ENCODE measurements around the gene DLG2. TPM values are rescaled to one million over a fixed set of nuclear protein-coding genes. Genes with fewer than 3 reads are reported as not detected.

DLG2 gene
- total RNA-seq, 1 donor from 2014 or later = 7.2 TPM

DNA sequence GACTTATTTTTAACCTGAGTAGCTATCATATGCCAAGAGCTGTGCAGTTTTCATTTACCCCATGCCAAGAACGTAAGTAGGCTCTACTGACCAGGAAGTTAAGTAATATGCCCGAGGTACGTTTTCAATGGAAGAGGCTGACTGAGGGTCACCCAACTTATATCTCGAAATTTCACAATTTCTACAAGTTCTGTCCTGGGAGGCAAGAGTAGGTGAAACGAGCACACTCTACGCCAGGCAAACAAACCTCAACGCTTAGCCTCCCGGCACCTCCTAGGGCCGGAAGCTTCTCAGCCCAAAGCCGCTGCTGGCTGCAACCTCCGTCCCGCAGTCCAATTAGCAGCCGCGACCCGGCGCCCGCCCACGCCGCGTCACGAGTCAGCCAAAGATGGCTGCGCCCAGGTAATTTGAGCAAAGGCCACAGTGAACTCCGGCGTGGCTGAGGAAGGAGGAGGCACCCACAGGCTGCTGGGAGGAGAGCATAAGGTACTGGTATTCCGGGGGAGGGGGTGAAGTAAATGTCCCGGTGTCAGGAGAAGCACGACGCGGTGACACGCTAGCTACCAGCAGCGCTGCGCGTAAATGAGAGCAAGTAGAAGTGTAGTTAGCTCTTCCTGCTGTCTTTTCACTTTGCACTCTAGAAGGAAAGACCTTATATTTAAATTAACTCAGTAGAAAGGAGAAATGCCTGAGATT lies 20.6 kb upstream of the DLG2 start, which contains the start of gene TMEM126A:
Gene TMEM126A, plus strand, starts transcription at position 364 of the 696 bp plus-strand sequence. CDS start 2,289 bp downstream, outside the sequence.
- intact Hi-C loops (cut with DNase I) = no loop called here
- Histone ChIP-seq H3K4me1 (peaks cover 24% of the 10 kb centered on the region), H3K4me3 (peak within 1 kb of the TSS; percentile 74), H3K27me3 (ENCODE audit: low read depth) (no peaks in the 10 kb centered on the region), H3K36me3 (peaks cover 12% of the 10 kb centered on the region), H3K27ac (peak within 1 kb of the TSS; percentile 80), H3K9me3 (no peaks in the 10 kb centered on the region)
- peak; percentile 99 to 100 for ATAC-seq
- DNase-seq = peak; percentile 94
- TF ChIP-seq, protein P1, sequence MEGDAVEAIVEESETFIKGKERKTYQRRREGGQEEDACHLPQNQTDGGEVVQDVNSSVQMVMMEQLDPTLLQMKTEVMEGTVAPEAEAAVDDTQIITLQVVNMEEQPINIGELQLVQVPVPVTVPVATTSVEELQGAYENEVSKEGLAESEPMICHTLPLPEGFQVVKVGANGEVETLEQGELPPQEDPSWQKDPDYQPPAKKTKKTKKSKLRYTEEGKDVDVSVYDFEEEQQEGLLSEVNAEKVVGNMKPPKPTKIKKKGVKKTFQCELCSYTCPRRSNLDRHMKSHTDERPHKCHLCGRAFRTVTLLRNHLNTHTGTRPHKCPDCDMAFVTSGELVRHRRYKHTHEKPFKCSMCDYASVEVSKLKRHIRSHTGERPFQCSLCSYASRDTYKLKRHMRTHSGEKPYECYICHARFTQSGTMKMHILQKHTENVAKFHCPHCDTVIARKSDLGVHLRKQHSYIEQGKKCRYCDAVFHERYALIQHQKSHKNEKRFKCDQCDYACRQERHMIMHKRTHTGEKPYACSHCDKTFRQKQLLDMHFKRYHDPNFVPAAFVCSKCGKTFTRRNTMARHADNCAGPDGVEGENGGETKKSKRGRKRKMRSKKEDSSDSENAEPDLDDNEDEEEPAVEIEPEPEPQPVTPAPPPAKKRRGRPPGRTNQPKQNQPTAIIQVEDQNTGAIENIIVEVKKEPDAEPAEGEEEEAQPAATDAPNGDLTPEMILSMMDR (IDR thresholded peaks at IDR 0.05) = no peak

DNA sequence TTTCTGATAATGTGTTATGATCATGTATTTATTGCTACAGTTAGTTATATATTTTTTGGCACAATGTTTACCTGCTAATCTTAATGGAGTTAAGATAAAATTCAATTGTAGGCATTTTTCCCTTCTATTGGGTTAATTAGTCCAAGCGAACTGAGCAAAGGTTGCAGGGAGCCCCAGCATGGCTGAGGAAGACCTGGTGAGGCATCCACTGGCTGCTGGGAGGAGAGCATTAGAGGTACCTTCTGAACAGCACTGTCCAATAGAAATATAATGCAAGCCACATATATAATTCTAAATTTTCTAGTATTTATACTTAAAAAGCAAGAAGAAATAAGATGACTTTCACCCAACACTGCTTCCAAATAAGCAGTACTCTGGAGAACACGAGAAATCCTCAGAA lies 19.9 kb upstream of the DLG2 start:
- H3K4me3 ChIP-seq = peak overlapping the region; percentile 74
- peaks cover 24% of the 10 kb centered on the region for H3K4me1 ChIP-seq
- DNase-seq = no peak
- no peaks in the 10 kb centered on the region for H3K9me3 ChIP-seq
- ATAC-seq = peak in 1 of 2 donors; percentile 3
- TF ChIP-seq, protein P1 (IDR thresholded peaks at IDR 0.05) = no peak
- intact Hi-C loops (cut with DNase I) = no loop called here
- H3K27ac ChIP-seq = peak overlapping the region; percentile 80
- H3K36me3 ChIP-seq = peaks cover 12% of the 10 kb centered on the region
- H3K27me3 ChIP-seq (ENCODE audit: low read depth) = no peaks in the 10 kb centered on the region

GRCh38 chr11:85643191-85643614 lies 16.1 kb upstream of the DLG2 start:
- no peaks in the 10 kb centered on the region for H3K36me3 ChIP-seq
- no peaks in the 10 kb centered on the region for H3K9me3 ChIP-seq
- DNase-seq = no peak
- H3K27me3 ChIP-seq (ENCODE audit: low read depth) = no peaks in the 10 kb centered on the region
- no peak overlapping the region for H3K4me3 ChIP-seq
- intact Hi-C loops (cut with DNase I) = no loop called here
- no peak overlapping the region for H3K27ac ChIP-seq
- ATAC-seq = no peak
- H3K4me1 ChIP-seq = peaks cover 7% of the 10 kb centered on the region
- TF ChIP-seq, protein P1 (IDR thresholded peaks at IDR 0.05) = no peak

DNA sequence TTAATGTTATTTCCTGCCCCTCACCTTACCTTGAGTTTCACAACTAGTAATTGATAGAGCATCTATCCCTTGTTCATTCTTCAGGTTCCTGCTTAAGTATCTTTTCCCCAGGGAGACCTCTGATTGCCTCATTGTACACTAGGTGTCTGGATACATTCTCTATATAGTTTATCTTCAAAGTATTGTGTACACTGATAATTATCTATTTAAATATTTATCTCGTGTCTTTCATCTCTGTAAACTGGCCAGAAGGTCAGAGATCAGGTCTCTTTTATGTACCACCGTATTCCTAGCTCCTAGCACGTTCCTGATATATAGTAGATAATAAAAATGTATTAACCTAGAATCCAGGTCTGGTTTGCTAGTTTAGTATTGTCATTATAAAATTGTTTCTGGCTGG lies 7.6 kb upstream of the DLG2 start:
- H3K9me3 ChIP-seq = no peaks in the 10 kb centered on the region
- no peak for DNase-seq
- H3K4me3 ChIP-seq = no peak overlapping the region
- no peaks in the 10 kb centered on the region for H3K27me3 ChIP-seq (ENCODE audit: low read depth)
- intact Hi-C loops (cut with DNase I) = no loop called here
- peaks cover 8% of the 10 kb centered on the region for H3K4me1 ChIP-seq
- no peak overlapping the region for H3K27ac ChIP-seq
- TF ChIP-seq, protein P1 (IDR thresholded peaks at IDR 0.05) = no peak
- H3K36me3 ChIP-seq = peaks cover 64% of the 10 kb centered on the region
- ATAC-seq = no peak

DNA sequence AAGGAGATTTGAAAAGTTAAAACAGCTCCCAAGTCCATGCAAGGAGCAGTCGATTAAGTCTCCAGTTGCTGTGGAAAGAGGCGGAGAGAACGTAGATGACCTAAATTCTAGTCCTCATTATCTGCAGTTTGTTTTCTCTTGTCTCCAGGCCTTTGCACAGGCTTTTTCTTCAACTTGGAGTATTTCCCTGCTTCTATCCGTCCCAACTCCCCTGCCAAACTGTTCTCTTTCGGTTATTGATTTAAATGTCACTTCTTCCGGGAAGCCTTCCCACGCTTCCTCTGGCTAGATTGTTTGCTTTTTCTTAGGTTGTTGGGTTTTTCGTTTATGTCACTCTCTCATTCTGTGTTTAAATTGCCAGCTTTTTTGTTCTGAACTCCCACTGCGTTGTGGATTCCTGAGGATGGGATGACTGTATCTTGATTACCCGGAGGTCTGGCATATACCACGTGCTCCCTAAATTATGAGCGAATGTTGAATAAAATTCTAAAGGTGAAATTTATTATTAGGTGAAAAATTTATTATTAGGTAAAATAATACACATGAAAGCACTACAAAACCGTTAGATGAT lies 1.7 kb upstream of the DLG2 start:
- peak overlapping the region; percentile 78 for H3K4me3 ChIP-seq
- peaks cover 34% of the 10 kb centered on the region for H3K4me1 ChIP-seq
- H3K27ac ChIP-seq = peak overlapping the region; percentile 89
- ATAC-seq (peak in 1 of 2 donors; percentile 12), DNase-seq (no peak)
- peaks cover 21% of the 10 kb centered on the region for H3K36me3 ChIP-seq
- intact Hi-C loops (cut with DNase I) = no loop called here
- no peaks in the 10 kb centered on the region for H3K27me3 ChIP-seq (ENCODE audit: low read depth)
- TF ChIP-seq, protein P1 (IDR thresholded peaks at IDR 0.05) = no peak
- H3K9me3 ChIP-seq = no peaks in the 10 kb centered on the region
